H9 (cell line): ENCODE results near the gene DKK3. TPM values are rescaled to one million over a fixed set of nuclear protein-coding genes. Genes with fewer than 3 reads are reported as not detected.

Source experiments
- DNase-seq: peaks from one replicate; pipeline ENCODE4 v3.0.0-alpha.2; 2017
- H2AFZ ChIP-seq: one replicate; pipeline ENCODE4 v1.6.1; 2013; ENCODE audit warnings: mild to moderate bottlenecking, low read length, control low read depth, moderate library complexity
- H2AK5ac ChIP-seq: 2 replicates; pipeline ENCODE4 v1.6.1; 2013; ENCODE audit warnings: low read length, control low read depth, mixed read lengths; ENCODE audit not compliant: insufficient read length
- H2BK120ac ChIP-seq: one replicate; pipeline ENCODE4 v1.6.1; 2013; ENCODE audit warnings: low read depth, mild to moderate bottlenecking, low read length, control low read depth, inconsistent platforms; ENCODE audit not compliant: poor library complexity, severe bottlenecking
- H2BK12ac ChIP-seq: 2 replicates; pipeline ENCODE4 v1.6.1; 2013; ENCODE audit warnings: low read length, control low read depth, mixed read lengths, low read depth; ENCODE audit not compliant: insufficient read length
- H2BK15ac ChIP-seq: 2 replicates; pipeline ENCODE4 v1.6.1; 2013; ENCODE audit warnings: low read depth, low read length, control low read depth
- H2BK20ac ChIP-seq: one replicate; pipeline ENCODE4 v1.6.1; 2013; ENCODE audit warnings: low read depth, mild to moderate bottlenecking, low read length, control low read depth, inconsistent platforms; ENCODE audit not compliant: poor library complexity, severe bottlenecking
- H2BK5ac ChIP-seq: 2 replicates; pipeline ENCODE4 v1.6.1; 2013; ENCODE audit warnings: low read length, control low read depth, mixed read lengths; ENCODE audit not compliant: insufficient read length
- H3K14ac ChIP-seq: 2 replicates; pipeline ENCODE4 v1.6.1; 2013; ENCODE audit warnings: low read length, control low read depth; ENCODE audit not compliant: insufficient read depth
- H3K18ac ChIP-seq: 2 replicates; pipeline ENCODE4 v1.6.1; 2013; ENCODE audit warnings: low read depth, mild to moderate bottlenecking, mixed read lengths, low read length, control low read depth; ENCODE audit not compliant: insufficient read length
- H3K23ac ChIP-seq: 2 replicates; pipeline ENCODE4 v1.6.1; 2013; ENCODE audit warnings: low read length, control low read depth, mixed read lengths, low read depth; ENCODE audit not compliant: insufficient read length
- H3K23me2 ChIP-seq: 2 replicates; pipeline ENCODE4 v1.6.1; 2013; ENCODE audit warnings: low read depth, mild to moderate bottlenecking, mixed read lengths, low read length, control low read depth; ENCODE audit not compliant: insufficient read length, poor library complexity, severe bottlenecking
- H3K27ac ChIP-seq: 2 replicates; pipeline ENCODE4 v1.5.1; 2013; ENCODE audit warnings: low read length, control low read depth, mixed read lengths, low read depth; ENCODE audit not compliant: insufficient read length
- H3K27me3 ChIP-seq: 2 replicates; pipeline ENCODE4 v1.6.1; 2013; ENCODE audit warnings: low read length, control low read depth, inconsistent platforms; ENCODE audit not compliant: insufficient read depth
- H3K4ac ChIP-seq: 2 replicates; pipeline ENCODE4 v1.6.1; 2013; ENCODE audit warnings: low read depth, mild to moderate bottlenecking, control low read depth, inconsistent platforms, low read length, moderate library complexity
- H3K4me1 ChIP-seq: 2 replicates; pipeline ENCODE4 v1.6.1; 2013; ENCODE audit warnings: low read length, control low read depth, inconsistent platforms; ENCODE audit not compliant: insufficient read depth
- H3K4me2 ChIP-seq: 2 replicates; pipeline ENCODE4 v1.6.1; 2013; ENCODE audit warnings: low read length, control low read depth, mixed read lengths; ENCODE audit not compliant: insufficient read length, insufficient read depth
- H3K56ac ChIP-seq: 2 replicates; pipeline ENCODE4 v1.6.1; 2013; ENCODE audit warnings: low read depth, mild to moderate bottlenecking, mixed read lengths, low read length, control low read depth; ENCODE audit not compliant: insufficient read length
- H3K79me1 ChIP-seq: 2 replicates; pipeline ENCODE4 v1.6.1; 2013; ENCODE audit warnings: low read depth, mild to moderate bottlenecking, moderate library complexity, low read length, control low read depth, inconsistent platforms; ENCODE audit not compliant: insufficient read depth, poor library complexity, severe bottlenecking
- H3K79me2 ChIP-seq: 2 replicates; pipeline ENCODE4 v1.6.1; 2013; ENCODE audit warnings: low read length, control low read depth, inconsistent platforms; ENCODE audit not compliant: insufficient read depth
- H3K9ac ChIP-seq: 2 replicates; pipeline ENCODE4 v1.6.1; 2013; ENCODE audit warnings: low read length, control low read depth, mixed read lengths; ENCODE audit not compliant: insufficient read length; ENCODE audit errors: extremely low read depth
- H3K9me3 ChIP-seq: one replicate; pipeline ENCODE4 v1.6.1; 2013; ENCODE audit warnings: low read depth, low read length, inconsistent platforms; ENCODE audit not compliant: control insufficient read depth
- H3T11ph ChIP-seq: one replicate; pipeline ENCODE4 v1.6.1; 2013; ENCODE audit warnings: mild to moderate bottlenecking, low read length, control low read depth, inconsistent platforms
- H4K20me1 ChIP-seq: one replicate; pipeline ENCODE4 v1.6.1; 2013; ENCODE audit not compliant: control insufficient read depth, insufficient read length, insufficient read depth
- H4K5ac ChIP-seq: 2 replicates; pipeline ENCODE4 v1.6.1; 2013; ENCODE audit warnings: low read depth, mild to moderate bottlenecking, mixed read lengths, low read length, control low read depth; ENCODE audit not compliant: insufficient read length
- H4K8ac ChIP-seq: replicated peaks from 2 replicates; pipeline ENCODE4 v1.6.1; 2013; ENCODE audit warnings: low read length, control low read depth, mixed read lengths, low read depth; ENCODE audit not compliant: insufficient read length
- H4K91ac ChIP-seq: 2 replicates; pipeline ENCODE4 v1.6.1; 2013; ENCODE audit warnings: low read depth, mild to moderate bottlenecking, moderate library complexity, mixed read lengths, low read length, control low read depth; ENCODE audit not compliant: insufficient read length
- H3K27ac Mint-ChIP-seq, 3 experiments: 2 replicates in 2 of 3; 3 replicates in 1 of 3; pipeline ENCODE4 v1.8.0; 2020 to 2021; ENCODE audit warnings: mixed read lengths in 3 of 3, mild to moderate bottlenecking in 1 of 3, moderate library complexity in 1 of 3
- H3K27me3 Mint-ChIP-seq: 2 replicates; pipeline ENCODE4 v1.8.0; 2021; ENCODE audit warnings: low read depth, mild to moderate bottlenecking, moderate library complexity, mixed read lengths
- H3K36me3 Mint-ChIP-seq, 3 experiments: 2 replicates in 2 of 3; 3 replicates in 1 of 3; pipeline ENCODE4 v1.8.0; 2020 to 2021; ENCODE audit warnings: low read depth in 3 of 3, mixed read lengths in 3 of 3; ENCODE audit not compliant: insufficient read depth in 1 of 3
- H3K4me1 Mint-ChIP-seq, 2 experiments: 2 replicates each; pipeline ENCODE4 v1.8.0; 2020; ENCODE audit warnings: mixed read lengths in 2 of 2
- H3K4me3 Mint-ChIP-seq, 2 experiments: 2 replicates in 1 of 2; 3 replicates in 1 of 2; pipeline ENCODE4 v1.8.0; 2020 to 2021; ENCODE audit warnings: mild to moderate bottlenecking in 2 of 2, mixed read lengths in 2 of 2, moderate library complexity in 1 of 2
- H3K9me3 Mint-ChIP-seq, 2 experiments: 2 replicates in 1 of 2; 3 replicates in 1 of 2; pipeline ENCODE4 v1.8.0; 2020; ENCODE audit warnings: mild to moderate bottlenecking in 2 of 2, mixed read lengths in 2 of 2, moderate library complexity in 1 of 2
- WGBS: extraction: QIAGEN DNeasy Blood & Tissue Kit; methylation state at CpG from one replicate; pipeline ENCODE4 v1.1.7; 2013; ENCODE audit warnings: missing lambda C conversion rate, low lambda C conversion rate, mixed read lengths; ENCODE audit not compliant: insufficient read length; ENCODE audit errors: extremely low coverage; 5-methylcytosine and 5-hydroxymethylcytosine counted together
- total RNA-seq: library from RNA; stranded (reverse); gene quantifications from 2 replicates; pipeline ENCODE4 v1.2.1, GENCODE V29; 2021
- TF ChIP-seq, protein P1 (sequence below): fragments of 200-600 bp; sonication (generic); conservative IDR thresholded peaks from 3 replicates; pipeline ENCODE4 v1.8.0; 2021; ENCODE audit warnings: antibody characterized with exemption, mild to moderate bottlenecking

Gene DKK3
- total RNA-seq, 1 experiment from 2014 or later, result 17.1 TPM

DNA sequence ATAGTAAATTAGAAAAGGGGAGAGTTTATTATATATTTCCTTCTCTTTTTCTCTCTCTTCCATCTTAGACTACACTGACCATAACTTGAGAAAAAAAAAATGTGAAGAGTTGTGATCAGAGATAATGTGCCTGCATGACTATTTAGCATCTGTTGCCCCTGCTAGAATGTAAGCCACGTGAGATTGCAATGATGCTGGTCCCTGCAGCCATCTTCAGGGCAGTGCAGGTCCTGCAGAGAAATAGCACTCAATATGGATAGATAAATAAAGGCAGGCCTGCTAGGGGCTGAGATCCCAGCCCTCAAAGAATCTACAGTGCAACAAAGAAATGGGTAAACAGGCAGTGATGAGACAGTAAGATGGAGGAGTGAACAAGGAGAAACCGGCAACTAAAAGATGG lies 7.8 kb upstream of the DKK3 start:
- Histone ChIP-seq H3K23me2 (no peaks in the 10 kb centered on the region), H3K9me3 (no peaks in the 10 kb centered on the region), H3K56ac (no peak overlapping the region), H3K23ac (no peak overlapping the region), H2BK20ac (no peak overlapping the region), H2BK12ac (no peak overlapping the region), H3K4ac (no peak overlapping the region), H4K91ac (no peak overlapping the region), H2BK120ac (no peak overlapping the region), H2BK15ac (no peak overlapping the region), H3K79me2 (no peaks in the 10 kb centered on the region), H3K14ac (no peak overlapping the region), H2AK5ac (no peak overlapping the region), H3K4me1 (peaks cover 2% of the 10 kb centered on the region; the same call in 1 of the 2 replicates), H2BK5ac (no peak overlapping the region), H3K9ac (no peak overlapping the region), H2AFZ (no peak overlapping the region), H3K27ac (no peak overlapping the region), H3K4me2 (no peak overlapping the region), H4K5ac (no peak overlapping the region), H3K27me3 (no peaks in the 10 kb centered on the region), H3K79me1 (no peaks in the 10 kb centered on the region), H4K8ac (no peak overlapping the region), H4K20me1 (no peaks in the 10 kb centered on the region), H3T11ph (no peak overlapping the region), H3K18ac (no peak overlapping the region)
- no peak overlapping the region; a peak in 1 of 7 replicates for H3K27ac Mint-ChIP-seq
- TF ChIP-seq, protein P1, sequence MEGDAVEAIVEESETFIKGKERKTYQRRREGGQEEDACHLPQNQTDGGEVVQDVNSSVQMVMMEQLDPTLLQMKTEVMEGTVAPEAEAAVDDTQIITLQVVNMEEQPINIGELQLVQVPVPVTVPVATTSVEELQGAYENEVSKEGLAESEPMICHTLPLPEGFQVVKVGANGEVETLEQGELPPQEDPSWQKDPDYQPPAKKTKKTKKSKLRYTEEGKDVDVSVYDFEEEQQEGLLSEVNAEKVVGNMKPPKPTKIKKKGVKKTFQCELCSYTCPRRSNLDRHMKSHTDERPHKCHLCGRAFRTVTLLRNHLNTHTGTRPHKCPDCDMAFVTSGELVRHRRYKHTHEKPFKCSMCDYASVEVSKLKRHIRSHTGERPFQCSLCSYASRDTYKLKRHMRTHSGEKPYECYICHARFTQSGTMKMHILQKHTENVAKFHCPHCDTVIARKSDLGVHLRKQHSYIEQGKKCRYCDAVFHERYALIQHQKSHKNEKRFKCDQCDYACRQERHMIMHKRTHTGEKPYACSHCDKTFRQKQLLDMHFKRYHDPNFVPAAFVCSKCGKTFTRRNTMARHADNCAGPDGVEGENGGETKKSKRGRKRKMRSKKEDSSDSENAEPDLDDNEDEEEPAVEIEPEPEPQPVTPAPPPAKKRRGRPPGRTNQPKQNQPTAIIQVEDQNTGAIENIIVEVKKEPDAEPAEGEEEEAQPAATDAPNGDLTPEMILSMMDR, result no peak
- H3K4me1 Mint-ChIP-seq, result peaks cover 12 to 14% of the 10 kb centered on the region in 2 experiments
- peaks cover 2% of the 10 kb centered on the region; the same call in 1 of the 2 replicates for H3K27me3 Mint-ChIP-seq
- H3K4me3 Mint-ChIP-seq, result no peak overlapping the region
- no peaks in the 10 kb centered on the region for H3K9me3 Mint-ChIP-seq
- no CpG with 5 or more reads among the region's 2 CpGs for WGBS
- no peaks in the 10 kb centered on the region for H3K36me3 Mint-ChIP-seq
- DNase-seq, result no peak
